Measurements from ENCODE around the gene B3GNT9. TPM values are rescaled to one million over a fixed set of nuclear protein-coding genes. Genes with fewer than 3 reads are reported as not detected.
A peak's percentile ranks its signal among the peaks of the same experiment; 100 is the strongest.

Gene B3GNT9, protein sequence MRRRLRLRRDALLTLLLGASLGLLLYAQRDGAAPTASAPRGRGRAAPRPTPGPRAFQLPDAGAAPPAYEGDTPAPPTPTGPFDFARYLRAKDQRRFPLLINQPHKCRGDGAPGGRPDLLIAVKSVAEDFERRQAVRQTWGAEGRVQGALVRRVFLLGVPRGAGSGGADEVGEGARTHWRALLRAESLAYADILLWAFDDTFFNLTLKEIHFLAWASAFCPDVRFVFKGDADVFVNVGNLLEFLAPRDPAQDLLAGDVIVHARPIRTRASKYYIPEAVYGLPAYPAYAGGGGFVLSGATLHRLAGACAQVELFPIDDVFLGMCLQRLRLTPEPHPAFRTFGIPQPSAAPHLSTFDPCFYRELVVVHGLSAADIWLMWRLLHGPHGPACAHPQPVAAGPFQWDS
- total RNA-seq (10 to 100 TPM in 3 of 4 donors, 1 to 10 TPM in 1; 8.7 to 18.8 (median 12.2) TPM), polyA plus RNA-seq (1 to 10 TPM in 2 of 3 donors, under 1 TPM in 1; 0.46 to 4.9 (median 1.2) TPM)

- peak in 3 of 4 donors; percentile 12 to 46 (median 42) for TF ChIP-seq POLR2AphosphoS5 (IDR thresholded peaks at IDR 0.05)
- TF ChIP-seq CTCF (IDR thresholded peaks at IDR 0.05): no peak
- peak; percentile 91 for DNase-seq
- peak within 1 kb of the TSS; percentile 52 to 77 (median 64) for H3K4me3 ChIP-seq
- peaks cover 0 to 41% (median 35%) of the 10 kb centered on the region in 4 donors for H3K4me1 ChIP-seq
- intact Hi-C loops (cut with DNase I): loop anchor here (10.0 kb wide), 1 partner anchor 256 kb away; no protein-coding TSS in a partner anchor
- 1 to 3% methylated on average over 34 of the region's 34 CpGs for WGBS, 2 donors
- H3K27ac ChIP-seq: peak within 1 kb of the TSS; percentile 81 to 96 (median 90)
- H3K9me3 ChIP-seq: no peaks in the 10 kb centered on the region
- H3K27me3 ChIP-seq: peaks cover 0 to 29% (median 23%) of the 10 kb centered on the region in 3 donors
- H3K36me3 ChIP-seq: peaks cover 5 to 31% (median 9%) of the 10 kb centered on the region in 4 donors
Observed at GRCh38 chr16:67150833-67151396, at the start of gene B3GNT9. Gene B3GNT9, minus strand, starts transcription at chr16:67150998. Its CDS starts 513 bp downstream, at chr16:67150485.

GRCh38 chr16:67200491-67200890 lies 49.7 kb upstream of the B3GNT9 start:
- intact Hi-C loops (cut with DNase I): no loop called here
- TF ChIP-seq POLR2A (IDR thresholded peaks at IDR 0.05) (no peak), POLR2AphosphoS5 (IDR thresholded peaks at IDR 0.05) (no peak), CTCF (IDR thresholded peaks at IDR 0.05) (no peak), EP300 (IDR thresholded peaks at IDR 0.05) (no peak)
- DNase-seq: no peak
- Histone ChIP-seq H3K9me3 (no peaks in the 10 kb centered on the region), H3K27ac (no peak overlapping the region), H3K4me1 (peaks cover 0 to 11% (median 10%) of the 10 kb centered on the region in 4 donors), H3K4me3 (no peak overlapping the region), H3K27me3 (no peaks in the 10 kb centered on the region), H3K36me3 (peaks cover 21 to 40% (median 34%) of the 10 kb centered on the region in 4 donors)
- WGBS, 2 donors: 89 to 93% methylated on average over 8 of the region's 8 CpGs

DNA sequence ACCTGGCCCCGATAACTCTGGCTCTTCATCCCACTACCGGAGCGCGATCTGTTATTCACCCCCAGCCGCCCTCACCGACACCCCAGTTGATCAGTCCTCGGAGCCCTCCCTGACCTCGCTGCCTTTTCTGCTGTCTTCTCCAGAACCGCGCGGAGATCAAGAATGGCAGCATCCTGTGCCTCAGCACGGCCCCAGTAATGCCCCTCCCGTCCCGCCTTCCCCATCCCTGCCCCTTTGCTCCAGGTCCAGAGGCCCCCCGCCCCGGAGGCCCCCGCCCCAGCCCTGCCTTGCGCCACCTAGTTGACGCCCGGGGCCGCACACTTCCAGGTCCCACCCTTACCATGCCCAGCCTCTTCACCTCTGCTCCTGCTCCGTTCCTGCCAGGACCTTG lies 49.0 kb upstream of the B3GNT9 start:
- 18 to 56% methylated on average over 22 of the region's 22 CpGs for WGBS, 2 donors
- no peak overlapping the region for H3K27ac ChIP-seq
- no peak for DNase-seq
- H3K4me3 ChIP-seq: no peak overlapping the region
- TF ChIP-seq POLR2A (IDR thresholded peaks at IDR 0.05) (no peak), CTCF (IDR thresholded peaks at IDR 0.05) (no peak), EP300 (IDR thresholded peaks at IDR 0.05) (no peak), POLR2AphosphoS5 (IDR thresholded peaks at IDR 0.05) (no peak)
- H3K36me3 ChIP-seq: peaks cover 25 to 47% (median 41%) of the 10 kb centered on the region in 4 donors
- H3K4me1 ChIP-seq: peaks cover 0 to 11% (median 10%) of the 10 kb centered on the region in 4 donors
- intact Hi-C loops (cut with DNase I): no loop called here
- H3K27me3 ChIP-seq: no peaks in the 10 kb centered on the region
- H3K9me3 ChIP-seq: no peaks in the 10 kb centered on the region

- TF ChIP-seq CTCF (IDR thresholded peaks at IDR 0.05) (peak in 2 of 4 experiments; percentile 19 to 40), EP300 (IDR thresholded peaks at IDR 0.05) (no peak), POLR2A (IDR thresholded peaks at IDR 0.05) (peak in 1 of 2 donors; percentile 63), POLR2AphosphoS5 (IDR thresholded peaks at IDR 0.05) (peak in 1 of 4 donors; percentile 58)
- Histone ChIP-seq H3K4me1 (peaks cover 0 to 13% (median 11%) of the 10 kb centered on the region in 4 donors), H3K27ac (peak within 1 kb of the TSS in 1 of 4 donors; percentile 20), H3K27me3 (no peaks in the 10 kb centered on the region), H3K4me3 (peak within 1 kb of the TSS in 1 of 4 donors; percentile 13), H3K9me3 (no peaks in the 10 kb centered on the region), H3K36me3 (peaks cover 31 to 53% (median 46%) of the 10 kb centered on the region in 4 donors)
- 17 to 63% methylated on average over 61 of the region's 61 CpGs for WGBS, 2 donors
- no peak for DNase-seq
- intact Hi-C loops (cut with DNase I): no loop called here
Observed at GRCh38 chr16:67199011-67199807, 48.4 kb upstream of the B3GNT9 start, which contains the start of gene ELMO3. Gene ELMO3, plus strand, starts transcription at chr16:67199131. Its CDS starts 196 bp downstream, at chr16:67199327.
